K562 (cell line): Measurements from ENCODE around the gene KHDC1L. TPM values are rescaled to one million over a fixed set of nuclear protein-coding genes. Genes with fewer than 3 reads are reported as not detected.
A peak's percentile ranks its signal among the peaks of the same experiment; 100 is the strongest.

Experiments used
- ATAC-seq: fragments of 200-7000 bp; cut with Tn5 transposase; 3 replicates; pipeline ENCODE4 v1.9.1; 2020; ENCODE audit warnings: moderate library complexity
- BruUV-seq: library from RNA; stranded (reverse); fragments of 400-500 nt; replicated peaks from 2 replicates; lab custom pipeline; 2021; lab: Mats Ljungman, UMichigan
- CTCF ChIA-PET: fragments of 300-600 bp; formaldehyde crosslinking; extraction: SDS; loops from one replicate; lab custom pipeline; 2021; ENCODE audit warnings: low intra/inter-chr PET ratio; lab: Yijun Ruan, JAX
- POLR2A ChIA-PET: fragments of 300-600, 350-650 bp; sonication (Branson Sonifier 250); formaldehyde crosslinking; extraction: SDS; loops from one replicate; lab custom pipeline; 2021; ENCODE audit warnings: antibody characterized with exemption, inconsistent platforms; lab: Yijun Ruan, JAX
- DNase-seq, 4 experiments: peaks; one replicate each; pipeline versions ENCODE4 v3.0.0 to v3.0.0-alpha.2; 2011 to 2018; ENCODE audit warnings: low spot score in 3 of 4, mixed read lengths in 3 of 4; ENCODE audit errors: extremely low read depth in 1 of 4
- FAIRE-seq: peaks from 2 replicates; lab custom pipeline; 2011; peaks lifted over from hg19 to GRCh38; lab: Jason Lieb, UNC
- H2AFZ ChIP-seq: 2 replicates; pipeline ENCODE4 v1.6.0; 2011; ENCODE audit warnings: low read depth, low read length, control low read depth, inconsistent platforms
- H3K27ac ChIP-seq: fragments of 200-600 bp; 3 replicates; pipeline ENCODE4 v1.8.0; 2011; ENCODE audit warnings: low read depth, mild to moderate bottlenecking, control low read depth, inconsistent platforms, low read length, moderate library complexity, mixed read lengths; ENCODE audit errors: extremely low read depth
- H3K27me3 ChIP-seq, 2 experiments: fragments of 300-600 bp in 1 of 2; 2 replicates in 1 of 2; 3 replicates in 1 of 2; pipeline versions ENCODE4 v1.6.0 to v1.8.0; 2011; ENCODE audit warnings: inconsistent platforms in 2 of 2, low read length in 2 of 2, mild to moderate bottlenecking in 1 of 2, mixed read lengths in 1 of 2, moderate library complexity in 1 of 2; ENCODE audit not compliant: control insufficient read depth in 2 of 2, insufficient read depth in 2 of 2
- H3K36me3 ChIP-seq: fragments of 300-600 bp; 3 replicates; pipeline ENCODE4 v1.8.0; 2011; ENCODE audit warnings: mild to moderate bottlenecking, low read length, inconsistent platforms; ENCODE audit not compliant: control insufficient read depth, insufficient read depth
- H3K4me1 ChIP-seq, 2 experiments: fragments of 200-600 bp in 1 of 2; replicated peaks in 1 of 2; 2 replicates in 1 of 2; 3 replicates in 1 of 2; pipeline versions ENCODE4 v1.5.1 to v1.8.0; 2011; ENCODE audit warnings: inconsistent platforms in 2 of 2, low read length in 2 of 2, mild to moderate bottlenecking in 1 of 2, mixed read lengths in 1 of 2, moderate library complexity in 1 of 2; ENCODE audit not compliant: control insufficient read depth in 2 of 2, insufficient read depth in 2 of 2
- H3K4me2 ChIP-seq: 2 replicates; pipeline ENCODE4 v1.6.1; 2011; ENCODE audit warnings: low read length, control low read depth, inconsistent platforms, mixed read lengths; ENCODE audit not compliant: insufficient read depth
- H3K4me3 ChIP-seq: fragments of 200-600 bp; sonication (generic), shearing (Covaris generic); 2 replicates; pipeline ENCODE4 v1.5.1; 2016; ENCODE audit warnings: control low read depth, inconsistent platforms
- H3K79me2 ChIP-seq: fragments of 200-600 bp; 3 replicates; pipeline ENCODE4 v1.8.0; 2011; ENCODE audit warnings: low read length, inconsistent platforms; ENCODE audit not compliant: control insufficient read depth, insufficient read depth
- H3K9ac ChIP-seq, 2 experiments: 2 replicates each; pipeline versions ENCODE4 v1.6.0 to v1.6.1; 2011; ENCODE audit warnings: low read depth in 2 of 2, low read length in 2 of 2, control low read depth in 1 of 2, inconsistent platforms in 1 of 2, mild to moderate bottlenecking in 1 of 2, mixed read lengths in 1 of 2; ENCODE audit not compliant: insufficient read depth in 1 of 2
- H3K9me1 ChIP-seq: one replicate; pipeline ENCODE4 v1.6.0; 2011; ENCODE audit warnings: inconsistent platforms, mild to moderate bottlenecking, low read length, moderate library complexity; ENCODE audit not compliant: control insufficient read depth, insufficient read depth
- H3K9me3 ChIP-seq: replicated peaks from 2 replicates; pipeline ENCODE4 v1.5.1; 2011; ENCODE audit warnings: low read depth, low read length, inconsistent platforms; ENCODE audit not compliant: control insufficient read depth, insufficient read depth
- H4K20me1 ChIP-seq: replicated peaks from 2 replicates; pipeline ENCODE4 v1.6.1; 2011; ENCODE audit warnings: low read length, inconsistent platforms, mixed read lengths; ENCODE audit not compliant: control insufficient read depth, insufficient read depth
- ATF3 ChIP-seq, 2 experiments: fragments of 450-650 bp in 1 of 2; sonication (generic) in 1 of 2; formaldehyde crosslinking in 1 of 2; IDR thresholded peaks in 1 of 2; conservative IDR thresholded peaks in 1 of 2; 2 replicates each; pipeline versions ENCODE4 v1.6.1 to v1.8.1; 2016 to 2023; ENCODE audit warnings: mild to moderate bottlenecking in 2 of 2, moderate library complexity in 2 of 2, inconsistent platforms in 1 of 2, missing genetic modification reagents in 1 of 2
- BACH1 ChIP-seq: fragments of 200-800 bp; sonication (Bioruptor generic); IDR thresholded peaks from 2 replicates; pipeline ENCODE4 v1.6.1; 2016; ENCODE audit warnings: missing genetic modification characterization, missing compliant biosample characterization
- POLR2AphosphoS2 ChIP-seq: IDR thresholded peaks from 2 replicates; pipeline ENCODE4 v1.6.1; 2012; ENCODE audit warnings: low read length, improper control_type of control experiment
- STAT5B ChIP-seq: fragments of 250-450 bp; sonication (Bioruptor Pico); IDR thresholded peaks from 2 replicates; pipeline ENCODE4 v1.8.0; 2021; ENCODE audit warnings: mild to moderate bottlenecking, inconsistent platforms
- ZBTB9 ChIP-seq: fragments of 450-650 bp; formaldehyde crosslinking; IDR thresholded peaks from 2 replicates; pipeline ENCODE4 v1.4.0; 2020; ENCODE audit warnings: mild to moderate bottlenecking, moderate library complexity
- WGBS: fragments of 100-300 bp; shearing (Covaris generic); methylation state at CpG from one replicate; pipeline ENCODE4 v1.1.6; 2016; ENCODE audit warnings: low coverage, mixed read lengths; ENCODE audit not compliant: insufficient coverage; ENCODE audit errors: missing lambda C conversion rate; 5-methylcytosine and 5-hydroxymethylcytosine counted together
- in situ Hi-C: fragments of 300-500 bp; cut with MboI; formaldehyde crosslinking; loops from 4 replicates; pipeline ENCODE4 v1.15.0; 2018; ENCODE audit warnings: inconsistent platforms, mixed read lengths
- intact Hi-C: fragments of 100-400 bp; cut with micrococcal nuclease; formaldehyde crosslinking; loops from 2 replicates; pipeline ENCODE4 v1.14.2; 2022
- polyA plus RNA-seq, 8 experiments: library from polyadenylated mRNA; depleted of rRNA in 4 of 8; stranded (reverse) in 5 of 8; unstranded in 3 of 8; fragments of >200 nt; fragmentation: Nextera tagmentation in 2 of 8; fragmentation: Illumina TruSeq in 1 of 8; extraction: Ambion mirVana in 2 of 8; extraction: Trizol in 1 of 8; gene quantifications; 2 replicates each; pipeline versions ENCODE4 v1.2.1 to v1.2.3, GENCODE V29; 2011 to 2014; ENCODE audit warnings: inconsistent platforms in 1 of 8, missing spikeins in 1 of 8
- total RNA-seq, 7 experiments: library from RNA; depleted of rRNA in 6 of 7; stranded (reverse); fragments of >200 nt in 6 of 7; fragmentation: Illumina TruSeq in 2 of 7; extraction: Trizol in 2 of 7; gene quantifications; 2 replicates each; pipeline versions ENCODE4 v1.2.1 to v1.2.3, GENCODE V29; 2011 to 2021; ENCODE audit warnings: low replicate concordance in 1 of 7

Gene KHDC1L
- total and polyA plus RNA-seq, 9 of the 15 experiments (the other 6 are each of a cell fraction or from before 2014, with no cell fraction given), result 0.33 to 1.9 (median 0.54) TPM

GRCh38 chr6:73209117-73209516, 16.2 kb downstream of the KHDC1L start:
- no peak for ATAC-seq
- Histone ChIP-seq H3K4me2 (no peak overlapping the region), H3K9ac (no peak overlapping the region), H3K9me3 (no peaks in the 10 kb centered on the region), H3K79me2 (no peaks in the 10 kb centered on the region), H3K27me3 (peaks cover 4 to 7% of the 10 kb centered on the region in 2 experiments; a peak in 2 of 5 replicates), H3K4me1 (no peaks in the 10 kb centered on the region), H3K9me1 (no peaks in the 10 kb centered on the region), H3K4me3 (no peak overlapping the region)
- POLR2A ChIA-PET, result no interaction called here
- CTCF ChIA-PET, result interaction anchor here (0.6 kb wide), 1 partner anchor 109 kb away, joined by 3 read pairs; no protein-coding TSS in a partner anchor
- BruUV-seq, result no TSS peak
- WGBS, result 0% methylated on average over 9 of the region's 9 CpGs
- FAIRE-seq, result no peak
- intact Hi-C loops, result no loop called here
- DNase-seq, result no peak
- TF ChIP-seq POLR2AphosphoS2, result no peak
- TF ChIP-seq BACH1 (tag), result no peak
- TF ChIP-seq, all 486 proteins: peak for 0
- in situ Hi-C loops, result no loop called here
- Histone ChIP-seq H3K36me3 (no peaks in the 10 kb centered on the region), H4K20me1 (no peaks in the 10 kb centered on the region), H3K27ac (no peak overlapping the region), H2AFZ (no peak overlapping the region)

- intact Hi-C loops, result no loop called here
- FAIRE-seq, result no peak
- CTCF ChIA-PET, result no interaction called here
Measured at GRCh38 chr6:73207221-73207837, 18.0 kb downstream of the KHDC1L start.

More at GRCh38 chr6:73207221-73207837, 18.0 kb downstream of the KHDC1L start:
- Histone ChIP-seq H2AFZ (no peak overlapping the region), H3K9ac (no peak overlapping the region), H3K4me3 (no peak overlapping the region), H4K20me1 (no peaks in the 10 kb centered on the region), H3K9me3 (no peaks in the 10 kb centered on the region), H3K79me2 (no peaks in the 10 kb centered on the region), H3K27ac (no peak overlapping the region), H3K27me3 (peaks cover 6 to 7% of the 10 kb centered on the region in 2 experiments; a peak in 1 of 5 replicates), H3K36me3 (no peaks in the 10 kb centered on the region), H3K4me1 (no peaks in the 10 kb centered on the region; a peak in 1 of 5 replicates), H3K9me1 (no peaks in the 10 kb centered on the region), H3K4me2 (no peak overlapping the region)
- TF ChIP-seq STAT5B (CRISPR knock-in tag) (no peak), ZBTB9 (no peak), ATF3 (IDR thresholded peaks at IDR 0.05) (peak; percentile 31; the same call in 1 of the 2 replicates), ATF3 (CRISPR knock-in tag; conservative IDR thresholded peaks at IDR 0.05) (no peak)
- DNase-seq (no peak), ATAC-seq (no peak)
- in situ Hi-C loops, result no loop called here
- POLR2A ChIA-PET, result no interaction called here
- WGBS, result 12% methylated on average over 3 of the region's 3 CpGs
- no TSS peak for BruUV-seq
